ENCODE results near the gene CDK9.
"Not testable (repeated sequence)": the region's sequence is repeated elsewhere in the genome, so short reads cannot be mapped to it uniquely, and the experiment has no call there.

Gene CDK9

GRCh38 chr9:127780909-127781308 lies 4.9 kb upstream of the CDK9 start:
- not testable (repeated sequence) for DNase-seq

GRCh38 chr9:127781806-127782205 lies 4.0 kb upstream of the CDK9 start:
- DNase-seq, result no peak

- DNase-seq, result peak; percentile 68
Observed at GRCh38 chr9:127783111-127784008, 2.5 kb upstream of the CDK9 start.

GRCh38 chr9:127785023-127785932 lies 556 bp upstream of the CDK9 start:
- DNase-seq, result peak; percentile 89

- no peak for DNase-seq
Observed at GRCh38 chr9:127786773-127787104, 905 bp downstream of the CDK9 start.

- DNase-seq, result peak; percentile 81
Observed at GRCh38 chr9:127788337-127789011, 2.6 kb downstream of the CDK9 start.

GRCh38 chr9:127789179-127789578 lies 3.3 kb downstream of the CDK9 start:
- DNase-seq, result no peak

GRCh38 chr9:127790094-127790855 lies 4.4 kb downstream of the CDK9 start:
- no peak for DNase-seq

- no peak for DNase-seq
Observed at GRCh38 chr9:127791085-127791484, 5.3 kb downstream of the CDK9 start.

GRCh38 chr9:127792417-127793031 lies 6.7 kb downstream of the CDK9 start:
- no peak for DNase-seq

- DNase-seq, result no peak
Observed at GRCh38 chr9:127793093-127793708, 7.4 kb downstream of the CDK9 start.

- DNase-seq, result no peak
Observed at GRCh38 chr9:127794001-127794791, 8.4 kb downstream of the CDK9 start.

- DNase-seq, result no peak
Observed at GRCh38 chr9:127796225-127796813, 10.5 kb downstream of the CDK9 start.

GRCh38 chr9:127796852-127797370 lies 11.1 kb downstream of the CDK9 start:
- no peak for DNase-seq

- no peak for DNase-seq
Observed at GRCh38 chr9:127801955-127802575, 16.2 kb downstream of the CDK9 start.

- DNase-seq, result peak; percentile 88
Observed at GRCh38 chr9:127802576-127803443, 17.0 kb downstream of the CDK9 start, which contains the start of gene FPGS. Gene FPGS, plus strand, starts transcription at chr9:127802882. Its CDS starts 43 bp downstream, at chr9:127802925.

GRCh38 chr9:127803507-127804352 lies 17.9 kb downstream of the CDK9 start:
- peak; percentile 28 for DNase-seq

Measured in stimulated activated CD4-positive, alpha-beta T cell treated with anti-CD3 and anti-CD28 coated beads, Interleukin-1b, Interleukin-23, amount 100 ng/mL, for 48 hours (primary cell).